GM13977 (cell line): ENCODE data around the gene MKNK2.

Source experiments
- DNase-seq: peaks from one replicate; pipeline ENCODE4 v3.0.0; 2012; ENCODE audit warnings: low spot score
- in situ Hi-C: fragments of 300-500 bp; cut with MboI; formaldehyde crosslinking; loops from one replicate; pipeline ENCODE4 v1.12.0; 2022; ENCODE audit warnings: low sequenced_read_pairs, low pct_unique_long_range_greater_than_20kb, mixed read lengths, inconsistent platforms; ENCODE audit not compliant: unreplicated experiment
- TF ChIP-seq, protein P1 (sequence below): IDR thresholded peaks from 2 replicates; pipeline ENCODE4 v1.5.1; 2012; ENCODE audit warnings: mild to moderate bottlenecking, control low read depth; ENCODE audit not compliant: insufficient read depth; ENCODE audit errors: extremely low read depth, missing control alignments

Gene MKNK2

GRCh38 chr19:2013683-2013961 lies 37.4 kb downstream of the MKNK2 start:
- in situ Hi-C loops, result no loop called here
- TF ChIP-seq, protein P1, sequence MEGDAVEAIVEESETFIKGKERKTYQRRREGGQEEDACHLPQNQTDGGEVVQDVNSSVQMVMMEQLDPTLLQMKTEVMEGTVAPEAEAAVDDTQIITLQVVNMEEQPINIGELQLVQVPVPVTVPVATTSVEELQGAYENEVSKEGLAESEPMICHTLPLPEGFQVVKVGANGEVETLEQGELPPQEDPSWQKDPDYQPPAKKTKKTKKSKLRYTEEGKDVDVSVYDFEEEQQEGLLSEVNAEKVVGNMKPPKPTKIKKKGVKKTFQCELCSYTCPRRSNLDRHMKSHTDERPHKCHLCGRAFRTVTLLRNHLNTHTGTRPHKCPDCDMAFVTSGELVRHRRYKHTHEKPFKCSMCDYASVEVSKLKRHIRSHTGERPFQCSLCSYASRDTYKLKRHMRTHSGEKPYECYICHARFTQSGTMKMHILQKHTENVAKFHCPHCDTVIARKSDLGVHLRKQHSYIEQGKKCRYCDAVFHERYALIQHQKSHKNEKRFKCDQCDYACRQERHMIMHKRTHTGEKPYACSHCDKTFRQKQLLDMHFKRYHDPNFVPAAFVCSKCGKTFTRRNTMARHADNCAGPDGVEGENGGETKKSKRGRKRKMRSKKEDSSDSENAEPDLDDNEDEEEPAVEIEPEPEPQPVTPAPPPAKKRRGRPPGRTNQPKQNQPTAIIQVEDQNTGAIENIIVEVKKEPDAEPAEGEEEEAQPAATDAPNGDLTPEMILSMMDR, result no peak
- no peak for DNase-seq

DNA sequence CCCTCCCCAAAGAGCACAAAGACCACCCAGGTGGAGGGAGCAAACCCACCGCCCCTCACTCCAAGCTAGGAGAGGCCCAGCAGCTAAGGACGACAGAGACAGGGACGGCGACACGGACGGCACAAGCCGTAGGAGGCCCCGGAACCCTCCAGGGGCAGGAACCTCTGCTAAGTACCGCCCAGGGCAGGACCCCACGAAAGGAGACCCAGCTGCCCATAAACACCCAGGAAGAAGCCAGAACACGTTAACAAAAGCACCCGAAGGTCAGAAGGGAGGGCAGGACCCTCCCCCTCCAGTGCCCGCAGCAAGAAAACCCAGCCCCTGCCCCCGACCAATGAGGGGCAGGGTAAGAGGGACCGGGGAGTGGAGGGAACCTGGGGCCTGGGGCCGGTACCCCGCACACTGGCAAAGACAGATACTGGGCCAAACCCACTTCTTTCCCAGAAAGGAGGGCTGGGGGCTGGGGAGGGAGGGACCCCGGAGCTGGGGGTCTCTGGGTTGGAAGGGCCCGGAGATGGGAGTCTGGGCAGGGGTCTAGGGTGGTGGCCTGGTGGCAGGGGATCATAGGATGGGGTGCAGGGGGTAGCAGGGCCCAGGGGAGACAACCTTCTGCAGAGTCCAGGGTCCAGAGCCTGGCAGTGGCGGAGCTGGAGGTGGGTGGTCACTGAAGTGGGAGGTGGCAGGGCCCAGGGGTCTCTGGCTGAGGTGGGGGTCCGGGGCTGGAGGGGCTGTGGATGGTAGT lies 37.9 kb downstream of the MKNK2 start:
- in situ Hi-C loops, result no loop called here
- TF ChIP-seq, protein P1, result no peak
- no peak for DNase-seq

DNA sequence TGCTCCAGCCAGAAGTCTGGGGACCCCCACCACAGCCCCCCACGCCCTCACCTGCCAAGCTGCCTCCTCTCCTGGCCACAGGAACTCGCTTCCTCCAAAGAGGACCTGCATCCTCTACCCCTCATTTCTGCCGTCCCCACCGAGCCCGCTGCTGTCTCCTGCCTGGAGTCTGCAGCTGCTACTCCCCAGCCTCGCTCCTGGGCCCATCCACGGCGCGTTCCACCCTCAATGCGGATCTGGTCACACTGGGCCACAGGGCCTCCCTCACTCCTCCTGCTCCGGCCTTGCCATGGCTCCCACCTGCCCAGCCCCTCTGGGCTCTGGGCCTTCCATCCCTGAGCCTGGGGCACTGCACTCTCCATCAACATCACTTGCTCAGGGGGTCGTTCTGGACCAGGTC lies 39.9 kb downstream of the MKNK2 start:
- in situ Hi-C loops, result no loop called here
- no peak for DNase-seq
- TF ChIP-seq, protein P1, result no peak

DNA sequence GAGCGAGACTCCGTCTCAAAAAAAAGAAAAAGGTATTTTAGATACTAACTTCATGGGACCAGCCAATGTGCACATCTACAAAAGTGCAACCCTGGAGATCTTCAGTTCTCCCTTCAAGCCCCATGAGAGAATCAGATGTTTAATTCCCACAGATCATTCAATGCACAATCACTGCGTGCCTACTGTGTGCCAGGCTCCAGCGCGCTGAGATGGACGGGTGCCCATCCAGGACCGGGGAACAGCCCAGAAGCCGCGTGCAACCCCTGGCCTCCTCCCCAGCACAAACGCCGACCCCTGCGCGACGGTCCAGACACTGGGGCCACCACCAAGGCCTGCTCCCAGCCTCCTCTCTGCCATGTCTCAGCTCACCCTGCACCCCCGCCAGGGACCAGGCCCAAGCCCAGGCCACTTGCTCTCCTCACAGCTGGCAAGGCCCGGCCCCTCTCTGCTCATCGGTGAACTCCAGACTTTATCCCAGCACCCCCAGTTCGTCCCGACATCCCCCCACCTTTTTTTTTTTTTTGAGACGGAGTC lies 40.8 kb downstream of the MKNK2 start:
- no peak for DNase-seq
- TF ChIP-seq, protein P1, result no peak
- in situ Hi-C loops, result no loop called here

DNA sequence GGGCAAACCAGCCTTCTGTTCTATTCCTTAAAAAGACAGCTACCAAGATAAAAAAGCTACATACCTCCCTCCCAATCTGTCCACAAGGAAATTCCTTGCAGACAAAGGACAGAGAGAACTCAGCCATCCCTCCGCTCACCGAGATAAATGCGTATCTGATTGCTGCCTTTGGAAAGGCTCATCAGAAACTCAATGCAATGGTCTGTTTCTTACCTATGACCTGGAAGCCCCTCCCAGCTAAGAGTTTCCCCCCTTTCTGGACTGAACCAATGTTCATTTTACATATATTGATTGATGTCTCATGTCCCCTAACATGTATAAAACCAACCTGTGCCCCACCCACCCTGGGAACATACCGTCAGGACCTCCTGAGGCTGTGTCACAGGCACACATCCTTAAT lies 47.2 kb downstream of the MKNK2 start:
- DNase-seq, result no peak
- in situ Hi-C loops, result no loop called here
- TF ChIP-seq, protein P1, result no peak

DNA sequence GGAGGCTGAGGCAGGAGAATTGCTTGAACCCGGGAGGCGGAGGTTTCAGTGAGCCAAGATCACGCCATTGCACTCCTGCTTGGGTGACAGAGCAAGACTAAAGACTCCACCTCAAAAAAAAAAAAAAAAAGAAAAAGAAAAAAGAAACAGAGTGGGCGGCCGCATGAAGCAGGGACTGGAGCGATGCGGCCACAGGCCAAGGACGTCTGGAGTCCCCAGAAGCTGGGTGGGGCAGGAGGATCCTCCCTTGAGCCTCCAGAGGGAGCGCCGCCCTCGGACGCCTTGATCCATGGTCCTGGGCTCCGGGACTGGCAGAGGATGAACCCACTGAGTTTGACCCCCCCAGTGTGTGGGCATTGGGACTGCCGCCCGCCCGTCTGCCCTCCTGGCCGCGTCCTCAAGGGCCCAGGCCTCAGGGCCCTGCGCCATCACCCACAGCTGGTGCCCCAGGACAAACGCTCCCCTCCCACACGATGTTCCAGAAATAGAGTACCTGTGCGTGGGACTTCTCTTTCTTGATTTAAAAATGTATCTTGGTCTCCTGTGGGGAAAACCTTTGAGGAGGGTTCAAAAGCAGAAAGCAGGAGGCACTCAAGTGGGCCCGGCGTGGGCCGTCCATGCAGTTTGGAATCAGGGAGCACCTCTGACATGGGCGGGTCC lies 51.1 kb downstream of the MKNK2 start:
- in situ Hi-C loops, result no loop called here
- no peak for DNase-seq
- TF ChIP-seq, protein P1, result no peak
